ENCODE data around the gene GZMH. TPM values are rescaled to one million over a fixed set of nuclear protein-coding genes. Genes with fewer than 3 reads are reported as not detected.
"Not testable (repeated sequence)": the region's sequence is repeated elsewhere in the genome, so short reads cannot be mapped to it uniquely, and the experiment has no call there.

Gene GZMH
- total and polyA plus RNA-seq, 5 donors = 0.32 to 2.0 (median 0.76) TPM; not detected in 1

- H3K4me3 ChIP-seq (ENCODE audit: low read length) = no peak overlapping the region
- no peaks in the 10 kb centered on the region for H3K4me1 ChIP-seq (ENCODE audit: control insufficient read depth, insufficient read depth, low read length)
- no peaks in the 10 kb centered on the region for H3K27me3 ChIP-seq (ENCODE audit: control insufficient read depth, insufficient read depth)
- H3K9me3 ChIP-seq (ENCODE audit: control insufficient read depth, low read length) = peaks cover 6% of the 10 kb centered on the region
- H3K27ac ChIP-seq (ENCODE audit: low read length) = no peak overlapping the region
- WGBS = 70% methylated on average over 3 of the region's 3 CpGs
- DNase-seq = no peak
- intact Hi-C loops (cut with DNase I) = no loop called here
- no peak for ATAC-seq
Observed at GRCh38 chr14:24595073-24595808, 14.2 kb downstream of the GZMH start.

DNA sequence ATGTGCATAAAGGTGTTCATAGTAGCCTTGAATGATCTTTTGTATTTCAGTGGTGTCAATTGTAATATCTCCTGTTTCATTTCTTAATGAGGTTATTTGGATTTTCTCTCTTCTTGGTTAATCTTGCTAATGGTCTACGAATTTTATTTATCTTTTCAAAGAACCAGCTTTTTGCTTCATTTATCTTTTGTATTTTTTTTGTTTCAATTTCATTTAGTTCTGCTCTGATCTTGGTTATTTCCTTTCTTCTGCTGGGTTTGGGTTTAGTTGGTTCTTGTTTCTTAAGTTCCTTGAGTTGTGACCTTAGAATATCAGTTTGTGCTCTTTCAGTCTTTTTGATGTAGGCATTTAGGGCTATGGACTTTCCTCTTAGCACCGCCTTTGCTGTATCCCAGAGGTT lies 18.5 kb downstream of the GZMH start:
- WGBS = 67% methylated on average over 2 of the region's 2 CpGs
- intact Hi-C loops (cut with DNase I); H3K27me3 ChIP-seq (ENCODE audit: control insufficient read depth, insufficient read depth); H3K27ac ChIP-seq (ENCODE audit: low read length); H3K4me1 ChIP-seq (ENCODE audit: control insufficient read depth, insufficient read depth, low read length); ATAC-seq; H3K9me3 ChIP-seq (ENCODE audit: control insufficient read depth, low read length); H3K4me3 ChIP-seq (ENCODE audit: low read length); DNase-seq: not testable (repeated sequence)

GRCh38 chr14:24584402-24584801 lies 25.1 kb downstream of the GZMH start:
- H3K4me1 ChIP-seq (ENCODE audit: control insufficient read depth, insufficient read depth, low read length); H3K27ac ChIP-seq (ENCODE audit: low read length); intact Hi-C loops (cut with DNase I); DNase-seq; H3K9me3 ChIP-seq (ENCODE audit: control insufficient read depth, low read length); H3K4me3 ChIP-seq (ENCODE audit: low read length); ATAC-seq; H3K27me3 ChIP-seq (ENCODE audit: control insufficient read depth, insufficient read depth): not testable (repeated sequence)
- 74% methylated on average over 2 of the region's 3 CpGs for WGBS

DNA sequence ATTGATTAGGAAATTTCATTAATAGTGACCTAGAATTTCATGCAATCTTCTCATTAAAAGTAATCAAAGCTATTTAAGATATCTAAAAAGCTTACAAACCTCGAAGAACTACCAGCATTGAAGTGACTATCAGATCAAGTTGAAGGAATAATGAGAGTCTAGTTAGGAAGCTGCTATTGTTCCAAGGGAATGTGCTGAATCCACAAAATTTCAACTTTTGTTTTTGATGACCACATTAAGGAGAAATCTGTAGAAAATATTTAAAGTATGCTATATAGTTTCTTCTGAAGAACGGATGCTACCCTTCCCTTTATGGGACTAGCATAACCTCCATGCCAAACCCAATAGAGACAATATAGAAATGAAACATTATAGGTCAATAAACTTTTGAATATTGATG lies 30.9 kb downstream of the GZMH start:
- no peaks in the 10 kb centered on the region for H3K4me1 ChIP-seq (ENCODE audit: control insufficient read depth, insufficient read depth, low read length)
- intact Hi-C loops (cut with DNase I) = no loop called here
- H3K4me3 ChIP-seq (ENCODE audit: low read length) = no peak overlapping the region
- DNase-seq (no peak), ATAC-seq (no peak)
- WGBS = 60% methylated on average over 2 of the region's 2 CpGs
- no peak overlapping the region for H3K27ac ChIP-seq (ENCODE audit: low read length)
- H3K27me3 ChIP-seq (ENCODE audit: control insufficient read depth, insufficient read depth) = no peaks in the 10 kb centered on the region
- no peaks in the 10 kb centered on the region for H3K9me3 ChIP-seq (ENCODE audit: control insufficient read depth, low read length)

DNA sequence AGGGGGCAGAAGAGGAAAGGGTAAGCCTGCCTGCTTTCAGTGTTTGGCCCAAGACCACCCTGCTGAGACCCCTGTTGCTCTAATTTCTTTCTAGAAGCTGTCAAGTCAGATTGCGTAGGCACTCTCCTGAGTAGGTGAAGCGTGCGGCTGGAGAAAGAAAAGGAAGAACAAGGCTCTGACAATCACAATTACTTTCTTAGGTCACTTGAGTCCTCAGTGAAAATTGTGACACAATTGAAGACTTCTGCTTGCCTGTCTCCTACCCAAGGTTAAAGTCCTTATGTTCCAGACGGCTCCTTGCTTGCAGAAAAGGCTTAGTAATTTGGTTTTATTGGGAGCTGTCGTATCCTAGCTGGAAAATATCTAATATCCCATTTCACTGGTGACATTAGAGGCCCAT lies 32.7 kb downstream of the GZMH start:
- ATAC-seq (no peak), DNase-seq (no peak)
- Histone ChIP-seq H3K4me3 (ENCODE audit: low read length) (no peak overlapping the region), H3K27ac (ENCODE audit: low read length) (no peak overlapping the region), H3K27me3 (ENCODE audit: control insufficient read depth, insufficient read depth) (no peaks in the 10 kb centered on the region), H3K4me1 (ENCODE audit: control insufficient read depth, insufficient read depth, low read length) (no peaks in the 10 kb centered on the region), H3K9me3 (ENCODE audit: control insufficient read depth, low read length) (no peaks in the 10 kb centered on the region)
- 73% methylated on average over 5 of the region's 5 CpGs for WGBS
- intact Hi-C loops (cut with DNase I) = no loop called here

GRCh38 chr14:24576182-24576581 lies 33.3 kb downstream of the GZMH start, which contains the start of gene CTSG:
Gene CTSG (minus strand): TSS chr14:24576250. CDS start chr14:24576223, 27 bp downstream.
- WGBS = 64% methylated on average over 3 of the region's 3 CpGs
- DNase-seq (peak in 1 of 3 donors; percentile 22), ATAC-seq (no peak)
- no peak within 1 kb of the TSS for H3K27ac ChIP-seq (ENCODE audit: low read length)
- intact Hi-C loops (cut with DNase I) = no loop called here
- no peaks in the 10 kb centered on the region for H3K9me3 ChIP-seq (ENCODE audit: control insufficient read depth, low read length)
- H3K4me3 ChIP-seq (ENCODE audit: low read length) = no peak within 1 kb of the TSS
- no peaks in the 10 kb centered on the region for H3K27me3 ChIP-seq (ENCODE audit: control insufficient read depth, insufficient read depth)
- H3K4me1 ChIP-seq (ENCODE audit: control insufficient read depth, insufficient read depth, low read length) = no peaks in the 10 kb centered on the region

- H3K9me3 ChIP-seq (ENCODE audit: control insufficient read depth, low read length) = no peaks in the 10 kb centered on the region
- 83% methylated on average over 27 of the region's 27 CpGs for WGBS
- DNase-seq (peak in 1 of 3 donors; percentile 40), ATAC-seq (no peak)
- no peak overlapping the region for H3K27ac ChIP-seq (ENCODE audit: low read length)
- H3K27me3 ChIP-seq (ENCODE audit: control insufficient read depth, insufficient read depth) = no peaks in the 10 kb centered on the region
- no peaks in the 10 kb centered on the region for H3K4me1 ChIP-seq (ENCODE audit: control insufficient read depth, insufficient read depth, low read length)
- intact Hi-C loops (cut with DNase I) = no loop called here
- H3K4me3 ChIP-seq (ENCODE audit: low read length) = no peak overlapping the region
Observed at GRCh38 chr14:24574206-24574774, 35.2 kb downstream of the GZMH start.

- peaks cover 2% of the 10 kb centered on the region for H3K9me3 ChIP-seq (ENCODE audit: control insufficient read depth, low read length)
- H3K27ac ChIP-seq (ENCODE audit: low read length) = no peak overlapping the region
- ATAC-seq = no peak
- H3K27me3 ChIP-seq (ENCODE audit: control insufficient read depth, insufficient read depth) = no peaks in the 10 kb centered on the region
- H3K4me3 ChIP-seq (ENCODE audit: low read length) = no peak overlapping the region
- H3K4me1 ChIP-seq (ENCODE audit: control insufficient read depth, insufficient read depth, low read length) = no peaks in the 10 kb centered on the region
- intact Hi-C loops (cut with DNase I) = no loop called here
- DNase-seq = no peak
- WGBS = 66% methylated on average over 2 of the region's 2 CpGs
Observed at GRCh38 chr14:24566318-24566717, 43.2 kb downstream of the GZMH start.

DNA sequence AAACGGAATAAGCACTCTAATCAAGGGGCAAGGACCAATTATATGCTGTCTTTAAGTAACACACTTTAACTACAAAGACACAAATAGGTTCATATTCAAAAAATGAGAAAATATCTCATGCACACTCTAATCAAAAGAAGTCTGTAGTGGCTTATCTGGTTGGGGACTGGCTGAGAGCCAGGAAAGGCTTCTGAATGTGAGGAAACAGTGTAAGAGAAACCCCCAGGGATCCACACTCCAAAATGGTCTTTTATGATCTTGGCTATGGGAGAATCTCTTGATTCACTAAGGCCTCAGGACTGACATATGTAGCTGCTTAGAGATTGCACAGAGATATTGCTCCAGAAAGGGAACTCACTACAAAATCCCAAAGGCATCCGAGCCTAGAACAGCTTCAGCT lies 43.7 kb downstream of the GZMH start:
- 57% methylated on average over 2 of the region's 2 CpGs for WGBS
- intact Hi-C loops (cut with DNase I) = no loop called here
- no peaks in the 10 kb centered on the region for H3K4me1 ChIP-seq (ENCODE audit: control insufficient read depth, insufficient read depth, low read length)
- DNase-seq (no peak), ATAC-seq (no peak)
- no peak overlapping the region for H3K27ac ChIP-seq (ENCODE audit: low read length)
- H3K4me3 ChIP-seq (ENCODE audit: low read length) = no peak overlapping the region
- peaks cover 2% of the 10 kb centered on the region for H3K9me3 ChIP-seq (ENCODE audit: control insufficient read depth, low read length)
- no peaks in the 10 kb centered on the region for H3K27me3 ChIP-seq (ENCODE audit: control insufficient read depth, insufficient read depth)

DNA sequence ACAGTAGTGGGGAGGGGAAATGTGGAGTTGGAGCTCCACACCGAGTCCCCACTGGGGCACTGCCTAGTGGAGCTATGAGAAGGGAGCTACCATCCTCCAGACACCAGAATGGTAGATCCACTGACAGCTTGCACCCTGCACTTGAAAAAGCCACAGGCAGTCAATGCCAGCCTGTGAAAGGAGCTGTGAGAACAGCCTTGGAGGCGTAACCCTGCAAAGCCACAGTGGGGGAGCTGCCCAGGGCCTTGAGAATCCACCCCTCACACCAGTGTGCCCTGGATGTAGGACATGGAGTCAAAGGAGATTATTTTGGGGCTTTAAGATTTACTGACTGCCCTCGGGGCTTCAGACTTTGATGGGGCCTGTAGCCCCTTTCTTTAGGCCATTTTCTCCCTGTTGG lies 46.0 kb downstream of the GZMH start:
- no peak for ATAC-seq
- H3K4me1 ChIP-seq (ENCODE audit: control insufficient read depth, insufficient read depth, low read length) = no peaks in the 10 kb centered on the region
- no peak for DNase-seq
- peaks cover 2% of the 10 kb centered on the region for H3K9me3 ChIP-seq (ENCODE audit: control insufficient read depth, low read length)
- 66% methylated on average over 3 of the region's 3 CpGs for WGBS
- H3K4me3 ChIP-seq (ENCODE audit: low read length) = no peak overlapping the region
- H3K27me3 ChIP-seq (ENCODE audit: control insufficient read depth, insufficient read depth) = no peaks in the 10 kb centered on the region
- H3K27ac ChIP-seq (ENCODE audit: low read length) = no peak overlapping the region
- intact Hi-C loops (cut with DNase I) = no loop called here

- Histone ChIP-seq H3K9me3 (ENCODE audit: control insufficient read depth, low read length) (no peaks in the 10 kb centered on the region), H3K4me1 (ENCODE audit: control insufficient read depth, insufficient read depth, low read length) (no peaks in the 10 kb centered on the region), H3K4me3 (ENCODE audit: low read length) (no peak overlapping the region), H3K27me3 (ENCODE audit: control insufficient read depth, insufficient read depth) (no peaks in the 10 kb centered on the region), H3K27ac (ENCODE audit: low read length) (no peak overlapping the region)
- 59% methylated on average over 4 of the region's 4 CpGs for WGBS
- DNase-seq (no peak), ATAC-seq (no peak)
- intact Hi-C loops (cut with DNase I) = no loop called here
Observed at GRCh38 chr14:24556756-24557155, 52.7 kb downstream of the GZMH start.
